PC-9 (cell line): ENCODE measurements around the gene VANGL2.

ENCODE experiments used
- EZH2 ChIP-seq: fragments of 200-600 bp; sonication (generic); IDR thresholded peaks from 2 replicates; pipeline ENCODE4 v1.8.0; 2017; ENCODE audit warnings: antibody characterized with exemption, low read depth
- TF ChIP-seq, protein P1 (sequence below): fragments of 200-600 bp; sonication (generic); conservative IDR thresholded peaks from 2 replicates; pipeline ENCODE4 v1.6.1; 2017; ENCODE audit warnings: mixed run types, antibody characterized with exemption, mild to moderate bottlenecking, moderate library complexity

DNA sequence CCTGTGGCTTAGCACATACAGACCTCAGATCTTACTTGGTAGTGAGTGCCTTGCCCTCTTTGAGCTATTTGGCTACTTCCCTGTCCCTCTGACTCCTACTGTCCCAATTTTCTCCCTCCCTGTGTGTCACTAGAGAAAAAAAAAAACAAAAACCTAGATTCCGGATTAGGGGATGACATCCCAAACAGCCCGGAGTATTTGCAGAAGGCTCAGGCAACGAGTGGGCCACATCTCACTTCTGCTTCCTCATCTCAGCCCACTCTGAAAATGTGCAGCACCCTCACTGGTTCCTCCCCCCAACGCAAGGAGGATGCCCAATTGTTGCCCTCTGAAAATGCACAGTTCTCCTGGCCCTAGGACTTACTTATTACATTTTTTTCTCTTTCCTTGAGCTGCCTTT lies 28.6 kb upstream of the VANGL2 start:
- TF ChIP-seq, protein P1, sequence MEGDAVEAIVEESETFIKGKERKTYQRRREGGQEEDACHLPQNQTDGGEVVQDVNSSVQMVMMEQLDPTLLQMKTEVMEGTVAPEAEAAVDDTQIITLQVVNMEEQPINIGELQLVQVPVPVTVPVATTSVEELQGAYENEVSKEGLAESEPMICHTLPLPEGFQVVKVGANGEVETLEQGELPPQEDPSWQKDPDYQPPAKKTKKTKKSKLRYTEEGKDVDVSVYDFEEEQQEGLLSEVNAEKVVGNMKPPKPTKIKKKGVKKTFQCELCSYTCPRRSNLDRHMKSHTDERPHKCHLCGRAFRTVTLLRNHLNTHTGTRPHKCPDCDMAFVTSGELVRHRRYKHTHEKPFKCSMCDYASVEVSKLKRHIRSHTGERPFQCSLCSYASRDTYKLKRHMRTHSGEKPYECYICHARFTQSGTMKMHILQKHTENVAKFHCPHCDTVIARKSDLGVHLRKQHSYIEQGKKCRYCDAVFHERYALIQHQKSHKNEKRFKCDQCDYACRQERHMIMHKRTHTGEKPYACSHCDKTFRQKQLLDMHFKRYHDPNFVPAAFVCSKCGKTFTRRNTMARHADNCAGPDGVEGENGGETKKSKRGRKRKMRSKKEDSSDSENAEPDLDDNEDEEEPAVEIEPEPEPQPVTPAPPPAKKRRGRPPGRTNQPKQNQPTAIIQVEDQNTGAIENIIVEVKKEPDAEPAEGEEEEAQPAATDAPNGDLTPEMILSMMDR: no peak
- no peak for TF ChIP-seq EZH2
